Smooth muscle cell (in vitro differentiated cells): Measurements from ENCODE around the gene PLCG2. TPM values are rescaled to one million over a fixed set of nuclear protein-coding genes. Genes with fewer than 3 reads are reported as not detected.
A peak's percentile ranks its signal among the peaks of the same experiment; 100 is the strongest.

Source experiments
- DNase-seq: peaks from one replicate; lab custom pipeline; 2025; ENCODE audit not compliant: unreplicated experiment; lab: John Stamatoyannopoulos, UW
- H2AFZ ChIP-seq: fragments of 200-600 bp; sonication (generic); 2 replicates; pipeline ENCODE4 v1.6.0; 2016; ENCODE audit warnings: antibody characterized with exemption, low read depth, mild to moderate bottlenecking
- H3F3A ChIP-seq: fragments of 200-600 bp; sonication (generic); 2 replicates; pipeline ENCODE4 v1.6.0; 2017; ENCODE audit warnings: antibody characterized with exemption, low read depth
- H3K27ac ChIP-seq: fragments of 200-600 bp; sonication (generic); 2 replicates; pipeline ENCODE4 v1.5.1; 2016; ENCODE audit warnings: low read depth, mild to moderate bottlenecking
- H3K27me3 ChIP-seq: fragments of 200-600 bp; sonication (generic); 2 replicates; pipeline ENCODE4 v1.6.1; 2016; ENCODE audit warnings: low read depth, mild to moderate bottlenecking
- H3K36me3 ChIP-seq: fragments of 200-600 bp; sonication (generic); 2 replicates; pipeline ENCODE4 v1.5.1; 2016; ENCODE audit warnings: low read depth
- H3K4me1 ChIP-seq: fragments of 200-600 bp; sonication (generic); 2 replicates; pipeline ENCODE4 v1.5.1; 2016; ENCODE audit warnings: low read depth
- H3K4me2 ChIP-seq: fragments of 200-600 bp; sonication (generic); 2 replicates; pipeline ENCODE4 v1.6.0; 2016; ENCODE audit warnings: mild to moderate bottlenecking
- H3K4me3 ChIP-seq: fragments of 200-600 bp; sonication (generic); 2 replicates; pipeline ENCODE4 v1.5.1; 2016; ENCODE audit warnings: mild to moderate bottlenecking
- H3K79me2 ChIP-seq: fragments of 200-600 bp; sonication (generic); 2 replicates; pipeline ENCODE4 v1.6.0; 2016; ENCODE audit warnings: low read depth, mild to moderate bottlenecking
- H3K9ac ChIP-seq: fragments of 200-600 bp; sonication (generic); 2 replicates; pipeline ENCODE4 v1.6.0; 2016; ENCODE audit warnings: low read depth
- H3K9me3 ChIP-seq: fragments of 200-600 bp; sonication (generic); replicated peaks from 2 replicates; pipeline ENCODE4 v1.5.1; 2016; ENCODE audit warnings: low read depth
- H4K20me1 ChIP-seq: fragments of 200-600 bp; sonication (generic); 2 replicates; pipeline ENCODE4 v1.6.0; 2016; ENCODE audit warnings: low read depth
- WGBS: methylation state at CpG from one replicate; pipeline ENCODE4 v1.1.7; 2016; ENCODE audit warnings: low lambda C conversion rate; 5-methylcytosine and 5-hydroxymethylcytosine counted together
- polyA plus RNA-seq: library from polyadenylated mRNA; unstranded; fragments of >200 nt; fragmentation: Nextera tagmentation; extraction: Ambion mirVana; gene quantifications from 2 replicates; pipeline ENCODE4 v1.2.1, GENCODE V29; 2016
- total RNA-seq: library from RNA; depleted of rRNA; stranded (reverse); fragments of >200 nt; gene quantifications from 2 replicates; pipeline ENCODE4 v1.2.3, GENCODE V29; 2014
- TF ChIP-seq, protein P1 (sequence below): fragments of 200-600 bp; sonication (generic); IDR thresholded peaks from 2 replicates; pipeline ENCODE4 v1.5.1; 2017; ENCODE audit warnings: borderline replicate concordance, mild to moderate bottlenecking, antibody characterized with exemption; ENCODE audit not compliant: insufficient read depth, poor library complexity, severe bottlenecking

The PLCG2 gene
- total and polyA plus RNA-seq, 2 experiments from 2014 or later, result 1.7 TPM; not detected in 1

DNA sequence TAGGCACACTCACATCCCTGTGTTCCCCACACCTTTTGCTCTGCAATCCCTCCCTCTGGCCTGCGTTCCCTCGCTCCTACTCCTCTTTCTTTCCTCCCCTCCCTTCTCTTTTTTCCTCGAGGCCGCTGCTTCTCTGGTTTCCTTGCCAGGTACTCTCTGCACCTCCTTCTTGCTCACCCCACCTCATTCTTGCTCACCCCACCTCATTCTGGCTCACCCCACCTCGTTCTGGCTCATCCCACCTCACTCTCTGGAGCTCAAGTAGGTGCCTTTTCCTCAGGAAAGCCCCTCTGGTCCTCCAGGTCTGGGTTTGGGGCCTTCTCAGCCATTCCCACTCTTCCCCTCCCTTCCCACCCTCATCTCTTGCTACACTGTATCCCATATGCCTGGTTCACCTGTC is 103.5 kb downstream of the PLCG2 start:
- H3K4me3 ChIP-seq, result no peak overlapping the region
- H3K36me3 ChIP-seq, result no peaks in the 10 kb centered on the region
- 87% methylated on average over 5 of the region's 5 CpGs for WGBS
- H2AFZ ChIP-seq, result no peak overlapping the region
- H4K20me1 ChIP-seq, result no peaks in the 10 kb centered on the region
- H3K9ac ChIP-seq, result no peak overlapping the region
- H3K79me2 ChIP-seq, result no peaks in the 10 kb centered on the region
- H3K4me1 ChIP-seq, result no peaks in the 10 kb centered on the region
- DNase-seq, result no peak
- H3K27me3 ChIP-seq, result peaks cover 10% of the 10 kb centered on the region
- H3K9me3 ChIP-seq, result no peaks in the 10 kb centered on the region
- TF ChIP-seq, protein P1, sequence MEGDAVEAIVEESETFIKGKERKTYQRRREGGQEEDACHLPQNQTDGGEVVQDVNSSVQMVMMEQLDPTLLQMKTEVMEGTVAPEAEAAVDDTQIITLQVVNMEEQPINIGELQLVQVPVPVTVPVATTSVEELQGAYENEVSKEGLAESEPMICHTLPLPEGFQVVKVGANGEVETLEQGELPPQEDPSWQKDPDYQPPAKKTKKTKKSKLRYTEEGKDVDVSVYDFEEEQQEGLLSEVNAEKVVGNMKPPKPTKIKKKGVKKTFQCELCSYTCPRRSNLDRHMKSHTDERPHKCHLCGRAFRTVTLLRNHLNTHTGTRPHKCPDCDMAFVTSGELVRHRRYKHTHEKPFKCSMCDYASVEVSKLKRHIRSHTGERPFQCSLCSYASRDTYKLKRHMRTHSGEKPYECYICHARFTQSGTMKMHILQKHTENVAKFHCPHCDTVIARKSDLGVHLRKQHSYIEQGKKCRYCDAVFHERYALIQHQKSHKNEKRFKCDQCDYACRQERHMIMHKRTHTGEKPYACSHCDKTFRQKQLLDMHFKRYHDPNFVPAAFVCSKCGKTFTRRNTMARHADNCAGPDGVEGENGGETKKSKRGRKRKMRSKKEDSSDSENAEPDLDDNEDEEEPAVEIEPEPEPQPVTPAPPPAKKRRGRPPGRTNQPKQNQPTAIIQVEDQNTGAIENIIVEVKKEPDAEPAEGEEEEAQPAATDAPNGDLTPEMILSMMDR, result no peak
- no peak overlapping the region for H3K27ac ChIP-seq
- H3F3A ChIP-seq, result no peaks in the 10 kb centered on the region
- no peak overlapping the region for H3K4me2 ChIP-seq

DNA sequence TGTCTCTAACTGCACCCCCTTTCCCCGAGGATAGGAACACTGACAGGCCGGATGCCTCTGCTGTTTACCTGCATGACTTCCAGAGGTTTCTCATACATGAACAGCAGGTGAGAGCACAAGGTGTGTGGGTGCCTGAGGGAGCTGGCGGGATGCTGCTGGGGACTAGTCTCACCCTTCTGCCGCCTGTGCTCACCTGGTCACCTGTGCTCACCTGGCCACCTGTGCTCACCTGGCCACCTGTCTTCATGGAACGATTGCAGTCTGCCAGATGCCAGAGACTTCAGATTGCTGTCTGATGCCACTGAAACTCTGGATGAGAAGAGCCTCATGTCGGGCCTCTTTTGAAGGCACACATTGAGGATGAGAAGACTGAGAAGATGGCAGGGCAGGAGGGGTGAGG is 104.1 kb downstream of the PLCG2 start:
- H3K79me2 ChIP-seq, result no peaks in the 10 kb centered on the region
- H3K4me1 ChIP-seq, result no peaks in the 10 kb centered on the region
- no peak overlapping the region for H3K9ac ChIP-seq
- no peak overlapping the region for H3K4me2 ChIP-seq
- DNase-seq, result no peak
- TF ChIP-seq, protein P1, result no peak
- no peaks in the 10 kb centered on the region for H3K9me3 ChIP-seq
- no peak overlapping the region for H3K4me3 ChIP-seq
- H3K27me3 ChIP-seq, result peaks cover 10% of the 10 kb centered on the region
- H3K36me3 ChIP-seq, result no peaks in the 10 kb centered on the region
- WGBS, result 88% methylated on average over 6 of the region's 6 CpGs
- no peak overlapping the region for H3K27ac ChIP-seq
- no peaks in the 10 kb centered on the region for H4K20me1 ChIP-seq
- no peaks in the 10 kb centered on the region for H3F3A ChIP-seq
- H2AFZ ChIP-seq, result no peak overlapping the region

DNA sequence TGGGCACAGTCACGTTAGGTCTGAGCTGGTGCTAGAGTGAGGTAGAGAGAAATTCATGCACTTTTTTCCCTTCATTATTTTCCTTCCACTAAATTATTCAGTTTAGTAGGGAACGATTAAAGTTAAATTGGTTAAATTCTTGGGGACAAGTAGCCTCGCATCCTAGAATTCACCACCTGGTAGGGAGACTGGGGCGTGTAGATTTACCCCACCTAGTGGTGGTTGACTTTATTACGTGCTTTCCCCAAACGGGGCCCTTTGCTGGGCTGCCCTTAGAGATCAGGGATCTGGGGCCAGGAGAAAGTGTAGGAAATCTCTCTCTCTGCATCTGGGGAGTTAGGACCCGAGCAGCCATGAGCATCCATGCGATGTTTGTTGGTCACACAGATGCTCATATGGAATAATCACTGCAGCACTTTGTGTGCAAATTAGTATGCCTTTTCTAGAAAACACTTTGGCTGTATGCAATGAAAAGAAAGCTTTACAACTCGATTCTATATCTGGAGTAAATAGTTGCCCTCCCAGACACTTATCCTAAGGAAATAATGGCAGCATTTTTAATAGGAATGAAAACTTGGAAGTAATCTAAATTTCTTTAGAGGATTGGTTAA is 107.0 kb downstream of the PLCG2 start:
- H3K4me2 ChIP-seq, result no peak overlapping the region
- H2AFZ ChIP-seq, result no peak overlapping the region
- no peak for DNase-seq
- no peaks in the 10 kb centered on the region for H3K4me1 ChIP-seq
- no peak overlapping the region for H3K9ac ChIP-seq
- 26% methylated on average over 9 of the region's 9 CpGs for WGBS
- TF ChIP-seq, protein P1, result peak; percentile 54
- no peaks in the 10 kb centered on the region for H3K36me3 ChIP-seq
- H3K9me3 ChIP-seq, result no peaks in the 10 kb centered on the region
- no peaks in the 10 kb centered on the region for H3K27me3 ChIP-seq
- H3K27ac ChIP-seq, result no peak overlapping the region
- no peak overlapping the region for H3K4me3 ChIP-seq
- no peaks in the 10 kb centered on the region for H4K20me1 ChIP-seq
- H3F3A ChIP-seq, result no peaks in the 10 kb centered on the region
- H3K79me2 ChIP-seq, result no peaks in the 10 kb centered on the region
